Caco-2 (cell line): ENCODE data around the gene AGPS. TPM values are rescaled to one million over a fixed set of nuclear protein-coding genes. Genes with fewer than 3 reads are reported as not detected.

Experiments used
- BruUV-seq: library from RNA; stranded (reverse); fragments of 400-500 nt; replicated peaks from 2 replicates; lab custom pipeline; 2021; lab: Mats Ljungman, UMichigan
- CTCF ChIA-PET: fragments of 300-600 bp; sonication (Branson Sonifier 250); formaldehyde crosslinking; loops from one replicate; lab custom pipeline; 2022; ENCODE audit warnings: antibody characterized with exemption; lab: Charles Lee
- POLR2A ChIA-PET: fragments of 300-600 bp; sonication (Branson Sonifier 250); formaldehyde crosslinking; loops from one replicate; lab custom pipeline; 2022; ENCODE audit warnings: antibody characterized with exemption; lab: Charles Lee
- DNase-seq, 2 experiments: peaks; one replicate each; pipeline versions ENCODE4 v3.0.0 to v3.0.0-alpha.2; 2020 to 2022
- H3K27me3 ChIP-seq: replicated peaks from 2 replicates; pipeline ENCODE4 v1.6.0; 2011; ENCODE audit warnings: low read length; ENCODE audit not compliant: control insufficient read depth, insufficient read depth
- H3K36me3 ChIP-seq: 2 replicates; pipeline ENCODE4 v1.5.1; 2011; ENCODE audit warnings: low read length; ENCODE audit not compliant: control insufficient read depth, insufficient read depth
- H3K4me1 ChIP-seq: fragments of 250-450 bp; sonication (Bioruptor Pico); 2 replicates; pipeline ENCODE4 v1.5.1; 2020; ENCODE audit warnings: mild to moderate bottlenecking
- H3K4me3 ChIP-seq: 2 replicates; pipeline ENCODE4 v1.5.1; 2011; ENCODE audit warnings: low read depth, mild to moderate bottlenecking, control low read depth, low read length
- H3K9me3 ChIP-seq: fragments of 250-450 bp; sonication (Bioruptor Pico); 2 replicates; pipeline ENCODE4 v1.5.1; 2020; ENCODE audit warnings: mild to moderate bottlenecking, moderate library complexity
- H3K27ac Mint-ChIP-seq: one replicate; pipeline ENCODE4 v1.8.0; 2022; ENCODE audit warnings: mixed read lengths; ENCODE audit not compliant: unreplicated experiment
- H3K27me3 Mint-ChIP-seq: one replicate; pipeline ENCODE4 v1.8.0; 2022; ENCODE audit warnings: mixed read lengths; ENCODE audit not compliant: insufficient read depth, unreplicated experiment
- H3K36me3 Mint-ChIP-seq: one replicate; pipeline ENCODE4 v1.8.0; 2022; ENCODE audit warnings: mild to moderate bottlenecking, mixed read lengths; ENCODE audit not compliant: insufficient read depth, unreplicated experiment
- H3K4me1 Mint-ChIP-seq: one replicate; pipeline ENCODE4 v1.8.0; 2022; ENCODE audit warnings: low read depth, mixed read lengths; ENCODE audit not compliant: unreplicated experiment
- H3K4me3 Mint-ChIP-seq: one replicate; pipeline ENCODE4 v1.8.0; 2022; ENCODE audit warnings: mild to moderate bottlenecking, moderate library complexity, mixed read lengths; ENCODE audit not compliant: unreplicated experiment
- H3K9me3 Mint-ChIP-seq: one replicate; pipeline ENCODE4 v1.8.0; 2022; ENCODE audit warnings: mixed read lengths; ENCODE audit not compliant: unreplicated experiment
- intact Hi-C: fragments of 100-400 bp; cut with micrococcal nuclease; formaldehyde crosslinking; loops from one replicate; pipeline ENCODE4 v1.10.0; 2022; ENCODE audit not compliant: unreplicated experiment
- total RNA-seq: library from RNA; stranded (reverse); gene quantifications from 2 replicates; pipeline ENCODE4 v1.2.3, GENCODE V29; 2022
- TF ChIP-seq, protein P1 (sequence below), 2 experiments: fragments of 200-600 bp in 1 of 2; IDR thresholded peaks; 1 replicate in 1 of 2; 2 replicates in 1 of 2; pipeline versions ENCODE4 v1.5.1 to v1.8.0; 2011 to 2022; ENCODE audit warnings: antibody characterized with exemption in 1 of 2, control low read depth in 1 of 2, inconsistent platforms in 1 of 2, low read depth in 1 of 2, low read length in 1 of 2, mild to moderate bottlenecking in 1 of 2, moderate library complexity in 1 of 2; ENCODE audit not compliant: insufficient read depth in 1 of 2, severe bottlenecking in 1 of 2, unreplicated experiment in 1 of 2

Gene AGPS
- total RNA-seq, 1 experiment from 2014 or later = 105 TPM

DNA sequence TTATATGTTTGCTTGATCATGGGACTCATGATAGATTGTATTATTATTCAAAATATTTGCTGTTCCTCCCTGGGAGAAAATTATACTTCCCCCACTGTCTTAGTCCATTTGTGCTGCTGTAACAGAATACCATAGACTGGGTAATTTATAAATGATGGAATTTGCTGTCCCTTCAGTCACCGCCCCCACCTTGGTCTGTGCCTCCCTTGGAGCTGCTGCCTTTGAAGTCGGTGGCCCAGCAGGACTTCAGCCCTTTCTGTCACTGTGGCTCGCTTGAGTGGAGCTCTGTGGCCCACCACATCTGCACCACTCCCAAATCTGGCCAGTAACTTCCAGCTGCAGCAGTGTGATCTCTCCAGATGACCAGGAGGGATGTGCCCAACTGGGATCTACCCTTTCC, 200.8 kb downstream of the AGPS start:
- H3K4me1 Mint-ChIP-seq = peaks cover 11% of the 10 kb centered on the region
- intact Hi-C loops = no loop called here
- H3K36me3 ChIP-seq = no peaks in the 10 kb centered on the region
- no peak overlapping the region for H3K4me3 ChIP-seq
- no peak overlapping the region for H3K27ac Mint-ChIP-seq
- CTCF ChIA-PET = no interaction called here
- TF ChIP-seq, protein P1, sequence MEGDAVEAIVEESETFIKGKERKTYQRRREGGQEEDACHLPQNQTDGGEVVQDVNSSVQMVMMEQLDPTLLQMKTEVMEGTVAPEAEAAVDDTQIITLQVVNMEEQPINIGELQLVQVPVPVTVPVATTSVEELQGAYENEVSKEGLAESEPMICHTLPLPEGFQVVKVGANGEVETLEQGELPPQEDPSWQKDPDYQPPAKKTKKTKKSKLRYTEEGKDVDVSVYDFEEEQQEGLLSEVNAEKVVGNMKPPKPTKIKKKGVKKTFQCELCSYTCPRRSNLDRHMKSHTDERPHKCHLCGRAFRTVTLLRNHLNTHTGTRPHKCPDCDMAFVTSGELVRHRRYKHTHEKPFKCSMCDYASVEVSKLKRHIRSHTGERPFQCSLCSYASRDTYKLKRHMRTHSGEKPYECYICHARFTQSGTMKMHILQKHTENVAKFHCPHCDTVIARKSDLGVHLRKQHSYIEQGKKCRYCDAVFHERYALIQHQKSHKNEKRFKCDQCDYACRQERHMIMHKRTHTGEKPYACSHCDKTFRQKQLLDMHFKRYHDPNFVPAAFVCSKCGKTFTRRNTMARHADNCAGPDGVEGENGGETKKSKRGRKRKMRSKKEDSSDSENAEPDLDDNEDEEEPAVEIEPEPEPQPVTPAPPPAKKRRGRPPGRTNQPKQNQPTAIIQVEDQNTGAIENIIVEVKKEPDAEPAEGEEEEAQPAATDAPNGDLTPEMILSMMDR (IDR thresholded peaks at IDR 0.05; ENCODE audit: insufficient read depth in 1 of 2, low read depth in 1 of 2, low read length in 1 of 2, severe bottlenecking in 1 of 2, unreplicated experiment in 1 of 2) = no peak
- BruUV-seq = no TSS peak
- POLR2A ChIA-PET = no interaction called here
- no peaks in the 10 kb centered on the region for H3K36me3 Mint-ChIP-seq
- no peaks in the 10 kb centered on the region for H3K9me3 Mint-ChIP-seq
- peaks cover 7% of the 10 kb centered on the region; the same call in 1 of the 2 replicates for H3K4me1 ChIP-seq
- no peaks in the 10 kb centered on the region for H3K27me3 ChIP-seq
- H3K9me3 ChIP-seq = no peaks in the 10 kb centered on the region
- no peak overlapping the region for H3K4me3 Mint-ChIP-seq
- no peaks in the 10 kb centered on the region for H3K27me3 Mint-ChIP-seq
- DNase-seq = no peak

Other genes with a start within 250 kb of the AGPS start
- gene HNRNPA3, start 180.0 kb upstream of the AGPS start, total RNA-seq = 322 and 332 TPM in 2 replicates
- 75.7 and 80.5 TPM in 2 replicates for gene NFE2L2, start 128.0 kb upstream of the AGPS start, total RNA-seq